GM18858 (cell line): ENCODE measurements around the gene CASR.
"Not testable (repeated sequence)": the region's sequence is repeated elsewhere in the genome, so short reads cannot be mapped to it uniquely, and the experiment has no call there.

Experiments used
- ATAC-seq: cut with Tn5 transposase; IDR thresholded peaks from one replicate; pipeline ENCODE4 v1.9.1; 2021; ENCODE audit not compliant: unreplicated experiment

Gene CASR

GRCh38 chr3:122183521-122183892, at the start of gene CASR:
CASR (plus strand) TSS chr3:122183668; CDS start chr3:122254190, 70,522 bp downstream.
- ATAC-seq: no peak

GRCh38 chr3:122146466-122146865, 37.0 kb upstream of the CASR start:
- ATAC-seq: peak; percentile 96

GRCh38 chr3:122148941-122149627, 34.4 kb upstream of the CASR start:
- ATAC-seq: no peak

GRCh38 chr3:122151480-122151879, 32.0 kb upstream of the CASR start:
- no peak for ATAC-seq

- not testable (repeated sequence) for ATAC-seq
Observed at GRCh38 chr3:122164983-122165382, 18.5 kb upstream of the CASR start.

- ATAC-seq: no peak
Observed at GRCh38 chr3:122167630-122168029, 15.8 kb upstream of the CASR start.

- ATAC-seq: no peak
Observed at GRCh38 chr3:122168044-122168443, 15.4 kb upstream of the CASR start.

- ATAC-seq: no peak
Observed at GRCh38 chr3:122169911-122170310, 13.6 kb upstream of the CASR start.

- ATAC-seq: not testable (repeated sequence)
Observed at GRCh38 chr3:122171361-122171760, 12.1 kb upstream of the CASR start.

GRCh38 chr3:122178711-122179110, 4.8 kb upstream of the CASR start:
- no peak for ATAC-seq

GRCh38 chr3:122183893-122184590, 574 bp downstream of the CASR start:
- ATAC-seq: no peak

- ATAC-seq: no peak
Observed at GRCh38 chr3:122184591-122184929, 1.1 kb downstream of the CASR start.

GRCh38 chr3:122186372-122186771, 2.9 kb downstream of the CASR start:
- ATAC-seq: no peak

GRCh38 chr3:122188737-122189136, 5.3 kb downstream of the CASR start:
- no peak for ATAC-seq

- no peak for ATAC-seq
Observed at GRCh38 chr3:122189357-122189756, 5.9 kb downstream of the CASR start.

GRCh38 chr3:122190525-122190924, 7.1 kb downstream of the CASR start:
- ATAC-seq: no peak

GRCh38 chr3:122198966-122199365, 15.5 kb downstream of the CASR start:
- no peak for ATAC-seq

- ATAC-seq: no peak
Observed at GRCh38 chr3:122199552-122199951, 16.1 kb downstream of the CASR start.

- no peak for ATAC-seq
Observed at GRCh38 chr3:122200661-122201060, 17.2 kb downstream of the CASR start.

GRCh38 chr3:122201476-122201875, 18.0 kb downstream of the CASR start:
- ATAC-seq: not testable (repeated sequence)

GRCh38 chr3:122208579-122208978, 25.1 kb downstream of the CASR start:
- no peak for ATAC-seq

GRCh38 chr3:122213650-122214049, 30.2 kb downstream of the CASR start:
- ATAC-seq: no peak

GRCh38 chr3:122214711-122215110, 31.2 kb downstream of the CASR start:
- ATAC-seq: no peak
